ENCODE measurements around the gene A3GALT2.

The A3GALT2 gene

DNA sequence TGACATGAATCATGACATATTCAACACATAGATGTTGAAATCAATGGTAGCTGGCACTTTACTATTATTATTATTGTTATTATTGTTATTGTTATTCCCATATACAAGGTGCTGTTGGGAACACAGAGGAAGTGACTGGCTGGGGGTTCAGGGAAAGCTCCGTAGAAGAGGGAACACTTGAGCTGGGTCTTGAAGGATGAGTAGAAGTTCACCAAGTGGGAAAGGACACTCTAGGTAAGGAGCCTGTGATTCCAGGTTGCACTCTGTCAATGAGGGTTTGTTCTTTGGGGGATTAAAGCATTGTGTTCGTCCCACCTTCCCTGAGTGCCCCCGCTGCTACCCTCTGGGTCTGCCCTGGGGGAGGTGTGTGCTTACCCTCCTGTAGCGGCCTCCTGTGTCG is 50.5 kb downstream of the A3GALT2 start:
- no peak for DNase-seq

DNA sequence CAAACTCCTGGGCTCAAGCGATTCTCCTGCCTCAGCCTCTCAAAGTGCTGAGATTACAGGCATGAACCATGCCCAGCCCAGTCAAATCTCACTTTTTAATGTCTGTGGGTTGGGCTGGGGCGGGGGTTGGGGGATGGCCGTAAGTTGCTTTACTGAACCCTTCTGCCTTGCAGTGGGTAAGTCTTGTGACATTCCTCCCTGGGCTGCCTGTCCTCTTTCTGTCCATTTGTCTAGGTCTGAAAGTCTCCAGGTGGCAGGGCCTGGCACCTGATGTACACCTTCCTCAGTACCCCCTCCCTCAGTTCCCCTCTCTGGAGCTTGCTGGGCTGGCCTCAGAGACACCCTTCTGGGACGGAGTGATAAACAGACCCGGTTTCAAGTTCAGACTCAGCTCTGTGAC is 51.3 kb downstream of the A3GALT2 start:
- DNase-seq, result no peak

DNA sequence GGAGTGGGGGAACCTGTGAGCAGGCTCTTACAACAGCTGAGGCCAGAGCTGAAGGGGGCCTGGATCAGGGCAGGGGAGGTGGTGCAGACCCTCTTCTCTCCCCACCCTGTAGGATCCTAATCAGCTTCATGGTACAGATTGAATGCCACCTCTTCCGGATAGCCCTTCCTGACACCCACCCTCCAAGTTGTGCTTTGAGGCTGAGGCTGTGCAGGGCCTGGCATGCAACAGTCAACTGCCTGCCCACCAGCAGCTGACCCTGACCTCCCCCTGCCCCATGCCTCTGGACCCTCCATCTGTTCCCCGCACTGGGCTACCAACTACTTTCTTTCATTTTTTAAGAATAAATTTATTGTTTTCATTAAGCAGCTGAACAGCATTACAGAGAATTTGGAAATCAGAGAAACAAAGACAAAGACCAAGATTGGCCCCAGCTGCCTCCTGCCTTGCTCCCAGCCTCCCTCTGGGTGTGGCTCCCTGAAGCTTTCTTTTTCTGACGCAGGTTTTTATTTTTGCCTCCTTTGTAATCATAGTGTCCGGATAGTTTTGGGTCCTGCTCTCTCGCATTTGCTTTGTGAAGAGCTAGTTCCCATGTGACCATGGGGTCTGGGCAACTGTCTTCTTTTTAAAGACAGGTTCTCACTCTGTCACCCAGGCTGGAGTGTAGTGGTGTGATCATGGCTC is 51.8 kb downstream of the A3GALT2 start:
- DNase-seq, result no peak

DNA sequence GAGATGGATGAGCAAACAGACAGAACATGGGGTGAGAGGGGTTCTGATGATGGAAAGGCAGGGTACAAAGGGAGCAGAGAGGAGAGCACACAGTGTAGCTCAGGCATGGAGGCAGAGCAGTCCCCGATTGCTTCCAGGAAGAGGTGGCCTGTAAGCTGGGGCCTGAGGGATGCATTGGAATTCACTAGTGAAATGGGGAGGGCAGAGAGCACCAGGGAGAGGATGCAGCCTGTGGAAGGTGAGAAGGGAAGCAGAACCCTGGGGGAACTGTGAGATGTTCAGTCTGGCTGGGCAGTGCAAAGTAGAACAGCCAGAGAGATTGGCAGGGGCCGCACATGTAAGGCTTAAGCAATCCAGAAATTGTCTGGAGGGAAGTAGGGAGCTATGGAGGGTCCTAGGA is 52.4 kb downstream of the A3GALT2 start:
- DNase-seq, result no peak

DNA sequence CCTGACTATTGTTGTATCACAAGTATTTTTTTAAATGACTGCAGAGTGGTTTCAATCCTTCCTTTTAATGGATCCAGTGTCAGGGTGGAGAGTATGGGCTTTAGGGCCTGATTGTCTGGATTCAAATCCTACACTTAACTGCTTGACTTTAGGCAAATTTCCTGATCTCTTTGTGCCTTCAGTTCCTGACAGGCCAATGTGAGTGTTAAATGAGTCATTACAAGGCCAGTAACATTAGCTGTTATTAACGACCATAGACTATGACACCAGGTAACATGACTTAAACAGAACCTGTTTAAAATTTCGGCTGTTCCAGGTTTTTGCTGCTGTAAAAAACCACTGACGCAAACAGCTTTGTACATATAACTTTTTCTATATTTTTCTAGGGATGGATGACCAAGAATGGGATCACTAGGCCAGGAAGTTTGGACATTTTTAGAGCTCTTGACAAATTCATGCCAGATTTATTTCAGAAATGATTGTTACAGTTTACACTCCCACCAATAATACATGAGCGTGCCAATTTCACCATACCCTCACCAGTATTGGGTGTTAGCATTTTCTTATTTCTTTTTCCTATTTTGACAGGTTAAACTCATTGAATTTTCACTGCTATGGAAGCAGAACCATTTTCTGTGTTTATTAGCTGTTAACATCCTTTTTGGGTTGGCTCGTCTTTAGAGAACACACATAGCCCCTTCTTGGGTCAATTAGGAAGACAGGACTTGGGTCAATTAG is 53.3 kb downstream of the A3GALT2 start:
- no peak for DNase-seq

DNA sequence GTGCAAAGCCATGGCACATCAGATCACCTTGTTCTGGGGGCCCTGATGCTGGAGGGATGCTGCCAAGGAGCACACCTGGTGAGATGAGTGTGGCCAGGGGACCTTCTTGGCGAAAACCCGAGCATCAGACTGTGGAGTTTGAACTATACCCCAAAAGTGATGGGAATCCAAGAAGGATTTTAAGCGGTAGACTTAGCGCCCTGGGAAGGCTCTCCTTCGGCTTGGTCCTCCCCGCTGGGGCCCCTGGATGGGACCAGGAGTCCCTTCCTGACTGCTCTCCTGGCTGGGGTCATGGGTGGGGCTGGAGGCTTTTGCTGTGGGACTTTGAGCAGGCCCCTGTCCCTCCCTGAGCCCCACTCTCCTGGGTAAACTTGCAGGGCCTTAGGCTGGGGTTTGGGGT is 54.1 kb downstream of the A3GALT2 start:
- no peak for DNase-seq

DNA sequence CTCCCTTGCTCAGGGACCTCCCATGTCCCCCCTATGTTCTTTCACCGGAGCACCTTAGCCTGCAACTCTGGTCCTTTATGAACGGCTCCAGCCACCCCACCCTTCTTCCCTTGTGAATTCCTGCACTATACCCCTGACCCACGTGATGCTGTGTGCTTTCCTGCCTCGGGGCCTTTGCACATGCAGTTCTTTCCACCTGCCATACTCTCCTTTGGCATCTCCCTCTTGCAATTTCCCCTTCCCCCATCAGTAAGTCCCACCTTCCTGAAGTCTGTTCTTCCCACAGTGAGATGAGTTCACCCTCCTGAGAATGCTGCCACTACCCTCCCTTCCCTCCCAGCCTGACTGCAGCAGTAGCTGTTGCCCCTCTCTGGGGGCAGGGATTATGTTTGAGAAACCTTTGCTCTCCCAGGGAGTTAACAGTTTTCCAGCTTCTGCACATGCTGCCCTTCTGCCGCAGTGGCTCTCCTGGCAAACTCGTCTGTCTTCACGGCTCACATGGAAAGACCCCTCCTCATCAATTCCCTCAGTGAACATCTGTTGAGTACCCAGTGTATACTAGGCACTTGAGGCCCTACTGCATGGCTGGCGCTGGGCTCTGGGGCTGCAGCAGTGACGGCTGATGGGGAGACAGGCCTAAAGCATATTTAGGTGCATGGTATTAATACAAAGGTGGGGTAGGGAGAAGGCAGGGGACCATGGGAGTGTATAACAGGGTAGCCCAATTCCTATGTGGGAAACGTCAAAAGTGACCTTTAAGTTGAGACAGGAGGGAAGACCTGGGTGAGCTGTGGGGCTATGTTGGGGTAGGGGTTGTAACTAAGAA is 54.9 kb downstream of the A3GALT2 start:
- DNase-seq, result no peak

DNA sequence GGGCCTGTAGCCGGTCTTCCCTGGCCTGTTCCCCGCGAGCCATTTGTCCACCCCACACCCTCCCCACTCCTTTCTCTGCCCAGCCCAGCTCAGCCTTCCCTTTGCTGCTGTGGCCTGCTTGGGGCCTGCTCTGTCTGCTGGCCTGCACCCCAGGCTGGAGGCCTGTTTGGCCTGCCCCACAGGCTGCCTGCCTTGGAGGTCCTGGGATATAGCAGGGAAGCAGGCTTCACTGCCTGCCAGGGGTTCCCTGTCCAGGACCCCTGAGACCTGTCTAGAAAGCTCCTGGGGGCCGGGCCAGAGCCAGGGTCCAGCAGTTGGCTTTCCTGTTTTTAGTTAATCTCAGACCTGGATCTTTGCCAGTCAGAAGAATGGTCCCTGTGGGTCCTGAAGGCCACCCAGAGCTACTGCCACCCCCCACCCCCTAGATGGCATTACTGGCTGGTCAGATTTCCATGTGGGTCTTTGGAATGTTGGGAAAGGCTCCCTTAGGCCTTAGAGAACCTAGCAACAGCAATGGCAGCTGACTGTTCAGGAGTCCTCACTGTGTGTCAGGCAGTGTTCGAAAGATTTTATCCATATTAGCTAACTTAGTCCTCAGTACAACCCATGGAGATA is 56.9 kb downstream of the A3GALT2 start:
- no peak for DNase-seq

DNA sequence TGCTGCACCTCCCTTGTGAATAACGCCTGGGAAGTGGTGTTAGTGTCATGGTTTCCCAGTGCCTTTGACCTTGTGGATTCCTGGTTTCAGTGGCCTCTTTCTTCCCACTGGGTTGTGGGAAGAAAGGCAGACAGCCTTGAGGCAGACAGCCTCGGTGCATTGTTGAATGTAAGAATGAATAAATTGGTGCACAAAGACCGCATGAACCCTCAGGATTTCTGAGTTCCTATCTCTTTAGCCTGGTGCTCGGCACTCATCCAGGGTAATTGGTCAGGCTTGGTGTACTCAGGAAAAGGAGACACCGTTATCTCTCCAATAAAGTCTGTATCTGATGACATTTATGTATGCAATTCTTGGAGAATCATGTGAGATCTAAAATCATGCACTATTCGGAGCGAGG is 59.6 kb downstream of the A3GALT2 start:
- DNase-seq, result no peak

DNA sequence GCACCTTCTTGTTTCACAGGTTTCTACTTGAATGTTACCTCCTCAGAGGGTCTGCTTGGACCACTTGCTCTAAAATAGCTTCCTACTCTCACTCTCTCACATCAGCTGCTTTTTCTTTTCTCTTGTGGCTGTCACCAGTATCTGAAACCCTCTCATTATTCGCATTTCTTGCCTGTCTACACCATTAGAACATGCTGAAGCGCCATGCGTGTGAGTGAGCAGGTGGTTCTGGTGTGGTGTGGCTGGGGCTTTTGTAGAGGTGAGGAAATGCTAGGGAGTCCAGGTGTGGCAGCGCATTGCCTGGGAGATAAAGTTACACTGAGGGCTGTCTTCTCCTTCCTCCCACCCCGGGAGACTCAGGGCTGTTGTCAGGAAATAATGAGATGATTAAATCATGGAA is 60.5 kb downstream of the A3GALT2 start:
- no peak for DNase-seq

DNA sequence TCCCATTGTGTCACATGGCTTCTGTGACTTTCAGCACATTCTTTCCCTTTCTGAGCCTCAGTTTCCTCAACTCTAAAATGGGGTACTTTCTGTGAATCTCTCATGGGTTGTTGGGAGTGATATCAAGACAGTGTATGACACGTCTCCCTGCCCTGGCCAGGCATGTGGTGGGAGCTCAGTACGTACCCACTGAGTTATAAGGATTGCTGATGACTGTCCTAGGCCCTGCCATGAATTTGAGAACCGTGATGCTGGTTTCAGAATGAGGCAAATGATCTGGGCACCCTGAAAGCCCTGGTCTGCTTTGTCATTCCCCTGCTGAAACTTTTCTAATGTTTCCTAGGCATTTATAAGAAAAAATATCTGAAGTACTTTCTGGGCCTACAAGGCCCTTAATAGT is 61.0 kb downstream of the A3GALT2 start:
- no peak for DNase-seq

DNA sequence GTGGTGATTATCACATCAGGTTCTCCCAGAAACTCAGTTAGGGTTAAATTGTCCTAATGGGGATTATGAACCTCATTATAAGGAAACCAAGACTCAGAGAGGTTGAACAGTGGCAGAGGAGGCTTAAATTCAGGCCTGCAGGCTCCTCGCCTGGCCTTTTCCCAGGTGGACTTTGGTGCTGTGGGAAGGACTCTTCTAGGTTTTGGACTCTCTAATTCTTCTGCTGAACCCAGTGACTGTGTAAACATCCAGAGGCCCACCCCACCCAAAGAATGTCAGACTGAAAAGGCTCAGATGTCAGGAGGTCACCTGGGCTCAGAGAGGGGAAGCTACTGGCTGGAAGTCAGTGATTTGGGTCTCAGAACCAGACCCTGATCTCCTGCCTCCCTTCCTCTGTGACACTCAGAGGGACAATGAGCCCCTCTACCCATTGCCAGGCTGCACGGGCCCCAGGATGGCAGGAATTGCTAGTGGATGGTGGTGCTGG is 62.1 kb downstream of the A3GALT2 start:
- no peak for DNase-seq

DNA sequence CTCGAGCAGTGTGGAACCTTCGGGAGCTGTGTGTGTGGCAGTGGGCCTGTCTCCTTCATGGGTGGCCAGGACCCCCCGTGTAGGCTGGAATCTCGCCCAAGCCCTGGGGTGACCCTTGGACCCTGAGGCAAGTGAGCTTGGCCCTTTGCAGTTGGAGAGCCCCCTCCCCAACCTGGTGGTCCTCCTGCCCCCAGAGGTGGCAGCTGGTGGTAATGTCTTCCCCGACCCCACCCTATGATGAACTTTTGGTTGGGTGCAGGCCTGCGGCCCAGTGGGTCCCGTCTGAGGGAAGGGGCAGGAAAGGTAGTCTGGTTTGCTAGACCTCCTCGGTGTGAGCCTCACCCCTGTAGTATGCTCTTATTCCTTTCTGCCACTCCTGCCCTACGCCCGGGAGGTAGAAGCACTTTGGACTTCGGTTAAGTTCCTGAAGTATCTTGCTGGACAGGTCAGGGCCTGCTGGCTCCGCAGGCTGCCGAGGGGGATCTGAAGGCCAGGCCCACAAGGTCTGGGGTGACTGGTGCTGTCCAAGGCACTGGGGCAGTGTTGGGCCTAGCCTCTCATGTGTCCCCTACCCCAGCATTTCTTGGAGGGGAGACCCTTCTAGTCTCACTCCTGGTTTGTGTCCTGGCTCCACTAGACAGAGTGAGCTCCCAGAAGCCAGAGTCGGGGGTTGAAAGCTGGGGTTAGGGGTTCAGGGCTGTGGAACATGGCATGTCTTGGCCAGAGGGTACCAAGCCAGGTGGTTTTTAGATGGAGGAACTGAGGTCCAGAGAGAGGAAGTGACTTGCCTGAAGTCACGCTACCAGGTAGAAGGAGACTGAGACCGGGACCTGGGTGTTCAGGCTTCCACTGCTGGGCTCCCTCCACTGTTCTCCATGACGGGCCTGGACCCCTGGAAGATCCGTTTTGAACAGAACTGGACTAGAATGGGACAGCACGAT is 62.9 kb downstream of the A3GALT2 start:
- DNase-seq, result no peak

DNA sequence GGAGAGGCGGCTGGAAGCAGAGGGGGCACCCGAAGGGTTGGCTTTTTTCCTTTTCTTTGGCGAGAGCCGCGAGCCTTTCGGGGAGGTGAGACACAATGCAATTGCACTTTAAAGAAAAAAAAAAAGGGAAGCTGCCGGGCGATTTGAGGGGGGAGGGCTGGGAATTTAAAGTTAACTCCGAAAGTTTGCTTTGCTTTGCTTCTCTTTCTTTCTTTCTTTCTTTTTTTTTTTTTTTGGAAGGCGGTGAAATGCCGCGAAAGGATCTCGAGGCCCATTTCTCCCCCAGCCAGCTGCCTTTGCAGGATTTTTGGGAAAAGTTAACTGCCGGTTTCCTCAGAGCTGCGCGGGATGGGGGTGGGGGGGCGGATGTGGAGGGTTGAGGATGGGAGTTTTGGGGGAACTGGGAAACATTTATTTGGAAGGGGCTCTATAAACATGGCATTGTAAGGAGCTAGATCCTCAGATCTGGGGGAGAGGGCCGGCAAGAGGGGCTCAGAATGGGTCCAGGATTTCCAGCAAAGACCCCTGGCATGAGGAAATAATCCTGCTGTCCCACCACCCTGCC is 63.6 kb downstream of the A3GALT2 start:
- no peak for DNase-seq

Measured in NCI-H2227 treated with DMSO at 0.1 percent for 48 hours (cell line).